Muscle of back (tissue), 11 donors: ENCODE results near the gene DTNA. TPM values are rescaled to one million over a fixed set of nuclear protein-coding genes. Genes with fewer than 3 reads are reported as not detected.
"Not testable (repeated sequence)": the region's sequence is repeated elsewhere in the genome, so short reads cannot be mapped to it uniquely, and the experiment has no call there.

ENCODE experiments used
- DNase-seq, 3 donors: peaks; one replicate each; pipeline versions ENCODE4 v3.0.0 to v3.0.0-alpha.2; 2013
- polyA plus RNA-seq, 10 donors: library from polyadenylated mRNA; unstranded; fragments of 120-200 nt; gene quantifications; one replicate each; pipeline ENCODE4 v1.2.1, GENCODE V29; 2013; ENCODE audit not compliant: insufficient read length in 10 of 10

The DTNA gene
- polyA plus RNA-seq, 10 donors, result 49.5 to 127 (median 85.9) TPM

GRCh38 chr18:34718610-34719009, 8.5 kb downstream of the DTNA start:
- DNase-seq, result no peak

- DNase-seq, result no peak
Observed at GRCh38 chr18:34720220-34720619, 10.1 kb downstream of the DTNA start.

GRCh38 chr18:34723143-34723542, 13.0 kb downstream of the DTNA start:
- DNase-seq, result no peak

GRCh38 chr18:34725737-34726136, 15.6 kb downstream of the DTNA start:
- DNase-seq, result not testable (repeated sequence)

GRCh38 chr18:34726286-34727004, 16.3 kb downstream of the DTNA start:
- DNase-seq, result no peak

GRCh38 chr18:34729264-34729663, 19.2 kb downstream of the DTNA start:
- no peak for DNase-seq

GRCh38 chr18:34729740-34730355, 19.8 kb downstream of the DTNA start:
- DNase-seq, result no peak

GRCh38 chr18:34730774-34731173, 20.7 kb downstream of the DTNA start:
- DNase-seq, result no peak

- no peak for DNase-seq
Observed at GRCh38 chr18:34734056-34734455, 24.0 kb downstream of the DTNA start.

- not testable (repeated sequence) for DNase-seq
Observed at GRCh38 chr18:34734526-34734925, 24.4 kb downstream of the DTNA start.

GRCh38 chr18:34738175-34738894, 28.2 kb downstream of the DTNA start:
- peak in 2 of 3 donors; percentile 13 to 23 for DNase-seq

GRCh38 chr18:34740101-34740500, 30.0 kb downstream of the DTNA start:
- DNase-seq, result no peak

- no peak for DNase-seq
Observed at GRCh38 chr18:34740724-34741123, 30.6 kb downstream of the DTNA start.

- no peak for DNase-seq
Observed at GRCh38 chr18:34741401-34741800, 31.3 kb downstream of the DTNA start.

- DNase-seq, result no peak
Observed at GRCh38 chr18:34742891-34743341, 32.8 kb downstream of the DTNA start.

- DNase-seq, result no peak
Observed at GRCh38 chr18:34744569-34744968, 34.5 kb downstream of the DTNA start.

GRCh38 chr18:34746614-34747013, 36.5 kb downstream of the DTNA start:
- no peak for DNase-seq

- no peak for DNase-seq
Observed at GRCh38 chr18:34749721-34750120, 39.6 kb downstream of the DTNA start.

- no peak for DNase-seq
Observed at GRCh38 chr18:34752056-34752455, 42.0 kb downstream of the DTNA start.

- DNase-seq, result no peak
Observed at GRCh38 chr18:34754300-34754699, 44.2 kb downstream of the DTNA start.

GRCh38 chr18:34757666-34758065, 47.6 kb downstream of the DTNA start:
- DNase-seq, result no peak

GRCh38 chr18:34758378-34758948, 48.4 kb downstream of the DTNA start:
- no peak for DNase-seq

- no peak for DNase-seq
Observed at GRCh38 chr18:34760444-34760843, 50.3 kb downstream of the DTNA start.
